Lower leg skin (tissue), 3 donors: Measurements from ENCODE around the gene ALOX5AP.

Experiments used
- POLR2A ChIP-seq, 2 donors: fragments of 450-650 bp; IDR thresholded peaks; one replicate each; pipeline ENCODE4 v1.6.1; 2016 to 2017; ENCODE audit warnings: antibody characterized with exemption in 2 of 2, mild to moderate bottlenecking in 1 of 2, moderate library complexity in 1 of 2
- TF ChIP-seq, protein P1 (sequence below), 3 donors: fragments of 450-650 bp; IDR thresholded peaks; one replicate each; pipeline ENCODE4 v1.5.1; 2016; ENCODE audit warnings: antibody characterized with exemption in 3 of 3, mild to moderate bottlenecking in 3 of 3, moderate library complexity in 2 of 3

- TF ChIP-seq, protein P1, sequence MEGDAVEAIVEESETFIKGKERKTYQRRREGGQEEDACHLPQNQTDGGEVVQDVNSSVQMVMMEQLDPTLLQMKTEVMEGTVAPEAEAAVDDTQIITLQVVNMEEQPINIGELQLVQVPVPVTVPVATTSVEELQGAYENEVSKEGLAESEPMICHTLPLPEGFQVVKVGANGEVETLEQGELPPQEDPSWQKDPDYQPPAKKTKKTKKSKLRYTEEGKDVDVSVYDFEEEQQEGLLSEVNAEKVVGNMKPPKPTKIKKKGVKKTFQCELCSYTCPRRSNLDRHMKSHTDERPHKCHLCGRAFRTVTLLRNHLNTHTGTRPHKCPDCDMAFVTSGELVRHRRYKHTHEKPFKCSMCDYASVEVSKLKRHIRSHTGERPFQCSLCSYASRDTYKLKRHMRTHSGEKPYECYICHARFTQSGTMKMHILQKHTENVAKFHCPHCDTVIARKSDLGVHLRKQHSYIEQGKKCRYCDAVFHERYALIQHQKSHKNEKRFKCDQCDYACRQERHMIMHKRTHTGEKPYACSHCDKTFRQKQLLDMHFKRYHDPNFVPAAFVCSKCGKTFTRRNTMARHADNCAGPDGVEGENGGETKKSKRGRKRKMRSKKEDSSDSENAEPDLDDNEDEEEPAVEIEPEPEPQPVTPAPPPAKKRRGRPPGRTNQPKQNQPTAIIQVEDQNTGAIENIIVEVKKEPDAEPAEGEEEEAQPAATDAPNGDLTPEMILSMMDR (IDR thresholded peaks at IDR 0.05) = no peak
- TF ChIP-seq POLR2A (IDR thresholded peaks at IDR 0.05) = no peak
These were observed 10.8 kb downstream of the ALOX5AP start for GRCh38 chr13:30745906-30746686.
